ENCODE data around the gene DNAJC24.

Gene DNAJC24

DNA sequence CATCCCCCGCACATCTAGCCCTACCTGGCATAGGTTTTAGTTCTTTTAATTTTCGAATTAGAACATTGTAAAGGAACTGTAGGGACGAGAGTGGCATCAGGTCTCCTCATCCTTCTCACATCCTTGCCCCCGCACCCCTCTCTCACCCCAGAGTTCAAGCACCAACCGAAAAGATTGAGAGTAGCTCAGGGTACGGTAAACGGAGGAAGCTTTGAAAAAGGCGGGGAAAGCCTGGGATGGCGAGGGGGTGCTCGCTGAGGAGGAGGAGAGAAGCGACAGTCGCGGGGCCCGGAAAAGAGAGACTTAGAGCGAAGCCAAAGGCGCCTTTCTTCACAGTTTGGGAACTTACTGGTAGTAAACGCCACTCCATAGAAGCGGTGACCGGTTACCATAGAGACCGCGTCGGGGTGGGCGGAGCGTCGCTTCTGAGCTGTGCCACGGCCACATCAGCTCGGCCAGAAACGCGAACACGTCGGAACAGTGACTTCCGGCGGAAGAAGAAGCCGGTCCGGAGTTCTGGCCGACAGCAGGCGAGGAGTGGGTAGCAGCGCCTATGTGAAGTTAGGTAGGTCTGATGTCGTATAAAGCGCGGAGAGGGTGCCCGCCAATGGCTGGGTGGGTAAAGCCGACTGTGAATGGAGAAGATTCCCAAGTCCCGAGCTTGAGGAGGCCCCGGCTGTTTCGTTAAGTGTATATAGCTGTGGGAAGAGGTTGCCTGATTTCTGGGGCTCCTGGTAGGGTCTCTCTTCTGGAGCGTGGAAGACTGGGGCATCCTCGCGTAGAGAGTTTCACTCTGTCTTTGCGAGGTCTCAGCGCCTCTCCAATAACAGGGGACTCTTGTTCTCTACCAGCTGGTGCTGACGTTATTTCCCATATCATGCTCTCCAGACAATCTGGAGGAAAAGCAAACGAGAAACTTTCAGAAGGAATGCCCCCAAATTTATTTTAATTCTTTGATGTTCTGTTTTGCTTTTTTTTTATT, at the start of gene DNAJC24, which contains the start of gene DCDC1 (continued):
- TF ChIP-seq, protein P1, sequence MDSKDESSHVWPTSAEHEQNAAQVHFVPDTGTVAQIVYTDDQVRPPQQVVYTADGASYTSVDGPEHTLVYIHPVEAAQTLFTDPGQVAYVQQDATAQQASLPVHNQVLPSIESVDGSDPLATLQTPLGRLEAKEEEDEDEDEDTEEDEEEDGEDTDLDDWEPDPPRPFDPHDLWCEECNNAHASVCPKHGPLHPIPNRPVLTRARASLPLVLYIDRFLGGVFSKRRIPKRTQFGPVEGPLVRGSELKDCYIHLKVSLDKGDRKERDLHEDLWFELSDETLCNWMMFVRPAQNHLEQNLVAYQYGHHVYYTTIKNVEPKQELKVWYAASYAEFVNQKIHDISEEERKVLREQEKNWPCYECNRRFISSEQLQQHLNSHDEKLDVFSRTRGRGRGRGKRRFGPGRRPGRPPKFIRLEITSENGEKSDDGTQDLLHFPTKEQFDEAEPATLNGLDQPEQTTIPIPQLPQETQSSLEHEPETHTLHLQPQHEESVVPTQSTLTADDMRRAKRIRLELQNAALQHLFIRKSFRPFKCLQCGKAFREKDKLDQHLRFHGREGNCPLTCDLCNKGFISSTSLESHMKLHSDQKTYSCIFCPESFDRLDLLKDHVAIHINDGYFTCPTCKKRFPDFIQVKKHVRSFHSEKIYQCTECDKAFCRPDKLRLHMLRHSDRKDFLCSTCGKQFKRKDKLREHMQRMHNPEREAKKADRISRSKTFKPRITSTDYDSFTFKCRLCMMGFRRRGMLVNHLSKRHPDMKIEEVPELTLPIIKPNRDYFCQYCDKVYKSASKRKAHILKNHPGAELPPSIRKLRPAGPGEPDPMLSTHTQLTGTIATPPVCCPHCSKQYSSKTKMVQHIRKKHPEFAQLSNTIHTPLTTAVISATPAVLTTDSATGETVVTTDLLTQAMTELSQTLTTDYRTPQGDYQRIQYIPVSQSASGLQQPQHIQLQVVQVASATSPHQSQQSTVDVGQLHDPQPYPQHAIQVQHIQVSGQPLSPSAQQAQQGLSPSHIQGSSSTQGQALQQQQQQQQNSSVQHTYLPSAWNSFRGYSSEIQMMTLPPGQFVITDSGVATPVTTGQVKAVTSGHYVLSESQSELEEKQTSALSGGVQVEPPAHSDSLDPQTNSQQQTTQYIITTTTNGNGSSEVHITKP (tag by site-specific recombination; IDR thresholded peaks at IDR 0.05): peak; percentile 64
- TF ChIP-seq ZNF2 (tag by site-specific recombination; IDR thresholded peaks at IDR 0.05): peak; percentile 62; the same call in 1 of the 2 replicates
- no peak for TF ChIP-seq ZNF404 (tag by site-specific recombination; IDR thresholded peaks at IDR 0.05)
- TF ChIP-seq ZNF433 (tag by site-specific recombination; IDR thresholded peaks at IDR 0.05; ENCODE audit: low read depth): no peak
- peak; percentile 52 for TF ChIP-seq SP3 (tag by site-specific recombination; IDR thresholded peaks at IDR 0.05)
- no peak for TF ChIP-seq ZNF830 (tag by site-specific recombination; IDR thresholded peaks at IDR 0.05; ENCODE audit: low read depth)
- TF ChIP-seq, protein P2, sequence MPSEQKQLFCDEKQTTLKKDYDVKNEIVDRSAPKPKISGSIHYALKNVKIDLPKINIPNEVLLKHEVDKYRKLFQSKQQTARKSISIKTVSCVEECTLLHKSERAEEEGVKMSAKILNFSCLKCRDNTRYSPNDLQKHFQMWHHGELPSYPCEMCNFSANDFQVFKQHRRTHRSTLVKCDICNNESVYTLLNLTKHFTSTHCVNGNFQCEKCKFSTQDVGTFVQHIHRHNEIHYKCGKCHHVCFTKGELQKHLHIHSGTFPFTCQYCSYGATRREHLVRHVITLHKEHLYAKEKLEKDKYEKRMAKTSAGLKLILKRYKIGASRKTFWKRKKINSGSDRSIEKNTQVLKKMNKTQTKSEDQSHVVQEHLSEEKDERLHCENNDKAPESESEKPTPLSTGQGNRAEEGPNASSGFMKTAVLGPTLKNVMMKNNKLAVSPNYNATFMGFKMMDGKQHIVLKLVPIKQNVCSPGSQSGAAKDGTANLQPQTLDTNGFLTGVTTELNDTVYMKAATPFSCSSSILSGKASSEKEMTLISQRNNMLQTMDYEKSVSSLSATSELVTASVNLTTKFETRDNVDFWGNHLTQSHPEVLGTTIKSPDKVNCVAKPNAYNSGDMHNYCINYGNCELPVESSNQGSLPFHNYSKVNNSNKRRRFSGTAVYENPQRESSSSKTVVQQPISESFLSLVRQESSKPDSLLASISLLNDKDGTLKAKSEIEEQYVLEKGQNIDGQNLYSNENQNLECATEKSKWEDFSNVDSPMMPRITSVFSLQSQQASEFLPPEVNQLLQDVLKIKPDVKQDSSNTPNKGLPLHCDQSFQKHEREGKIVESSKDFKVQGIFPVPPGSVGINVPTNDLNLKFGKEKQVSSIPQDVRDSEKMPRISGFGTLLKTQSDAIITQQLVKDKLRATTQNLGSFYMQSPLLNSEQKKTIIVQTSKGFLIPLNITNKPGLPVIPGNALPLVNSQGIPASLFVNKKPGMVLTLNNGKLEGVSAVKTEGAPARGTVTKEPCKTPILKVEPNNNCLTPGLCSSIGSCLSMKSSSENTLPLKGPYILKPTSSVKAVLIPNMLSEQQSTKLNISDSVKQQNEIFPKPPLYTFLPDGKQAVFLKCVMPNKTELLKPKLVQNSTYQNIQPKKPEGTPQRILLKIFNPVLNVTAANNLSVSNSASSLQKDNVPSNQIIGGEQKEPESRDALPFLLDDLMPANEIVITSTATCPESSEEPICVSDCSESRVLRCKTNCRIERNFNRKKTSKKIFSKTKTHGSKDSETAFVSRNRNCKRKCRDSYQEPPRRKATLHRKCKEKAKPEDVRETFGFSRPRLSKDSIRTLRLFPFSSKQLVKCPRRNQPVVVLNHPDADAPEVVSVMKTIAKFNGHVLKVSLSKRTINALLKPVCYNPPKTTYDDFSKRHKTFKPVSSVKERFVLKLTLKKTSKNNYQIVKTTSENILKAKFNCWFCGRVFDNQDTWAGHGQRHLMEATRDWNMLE (tag by site-specific recombination; conservative IDR thresholded peaks at IDR 0.05; ENCODE audit: low read depth): peak; percentile 61; the same call in 1 of the 2 replicates
- 0 out of 2 replicates have a peak, but pooled peaks have one; percentile 21 for TF ChIP-seq ZNF664 (tag by site-specific recombination; IDR thresholded peaks at IDR 0.05)
- TF ChIP-seq, protein P3, sequence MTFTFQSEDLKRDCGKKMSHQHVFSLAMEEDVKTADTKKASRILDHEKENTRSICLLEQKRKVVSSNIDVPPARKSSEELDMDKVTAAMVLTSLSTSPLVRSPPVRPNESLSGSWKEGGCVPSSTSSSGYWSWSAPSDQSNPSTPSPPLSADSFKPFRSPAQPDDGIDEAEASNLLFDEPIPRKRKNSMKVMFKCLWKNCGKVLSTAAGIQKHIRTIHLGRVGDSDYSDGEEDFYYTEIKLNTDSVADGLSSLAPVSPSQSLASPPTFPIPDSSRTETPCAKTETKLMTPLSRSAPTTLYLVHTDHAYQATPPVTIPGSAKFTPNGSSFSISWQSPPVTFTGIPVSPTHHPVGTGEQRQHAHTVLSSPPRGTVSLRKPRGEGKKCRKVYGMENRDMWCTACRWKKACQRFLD (tag by site-specific recombination; IDR thresholded peaks at IDR 0.05): no peak
- peak; percentile 58 for TF ChIP-seq SP2 (tag by site-specific recombination; IDR thresholded peaks at IDR 0.05)
- TF ChIP-seq ZNF768 (tag by site-specific recombination; IDR thresholded peaks at IDR 0.05): no peak
- no peak for TF ChIP-seq HOXC10 (CRISPR knock-in tag; IDR thresholded peaks at IDR 0.05)
- TF ChIP-seq ZNF660 (tag by site-specific recombination; IDR thresholded peaks at IDR 0.05): peak; percentile 94
- no peak for TF ChIP-seq ZNF426 (tag by site-specific recombination; IDR thresholded peaks at IDR 0.05)
- TF ChIP-seq ZFP69B (tag by site-specific recombination; IDR thresholded peaks at IDR 0.05): peak; percentile 51; the same call in 1 of the 2 replicates
- no peak for TF ChIP-seq ZNF670 (tag by site-specific recombination; IDR thresholded peaks at IDR 0.05; ENCODE audit: low read depth)
- no peak for TF ChIP-seq HOXD13 (CRISPR knock-in tag; IDR thresholded peaks at IDR 0.05; ENCODE audit: borderline replicate concordance)
- TF ChIP-seq KLF16 (tag by site-specific recombination; IDR thresholded peaks at IDR 0.05): peak; percentile 41; the same call in 1 of the 2 replicates
- TF ChIP-seq ZNF777 (tag by site-specific recombination; IDR thresholded peaks at IDR 0.05; ENCODE audit: borderline replicate concordance): 0 out of 2 replicates have a peak, but pooled peaks have one; percentile 36
- peak; percentile 61 for TF ChIP-seq ZNF335 (tag by site-specific recombination; conservative IDR thresholded peaks at IDR 0.05)
- TF ChIP-seq, protein P4, sequence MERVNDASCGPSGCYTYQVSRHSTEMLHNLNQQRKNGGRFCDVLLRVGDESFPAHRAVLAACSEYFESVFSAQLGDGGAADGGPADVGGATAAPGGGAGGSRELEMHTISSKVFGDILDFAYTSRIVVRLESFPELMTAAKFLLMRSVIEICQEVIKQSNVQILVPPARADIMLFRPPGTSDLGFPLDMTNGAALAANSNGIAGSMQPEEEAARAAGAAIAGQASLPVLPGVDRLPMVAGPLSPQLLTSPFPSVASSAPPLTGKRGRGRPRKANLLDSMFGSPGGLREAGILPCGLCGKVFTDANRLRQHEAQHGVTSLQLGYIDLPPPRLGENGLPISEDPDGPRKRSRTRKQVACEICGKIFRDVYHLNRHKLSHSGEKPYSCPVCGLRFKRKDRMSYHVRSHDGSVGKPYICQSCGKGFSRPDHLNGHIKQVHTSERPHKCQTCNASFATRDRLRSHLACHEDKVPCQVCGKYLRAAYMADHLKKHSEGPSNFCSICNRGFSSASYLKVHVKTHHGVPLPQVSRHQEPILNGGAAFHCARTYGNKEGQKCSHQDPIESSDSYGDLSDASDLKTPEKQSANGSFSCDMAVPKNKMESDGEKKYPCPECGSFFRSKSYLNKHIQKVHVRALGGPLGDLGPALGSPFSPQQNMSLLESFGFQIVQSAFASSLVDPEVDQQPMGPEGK (tag by site-specific recombination; IDR thresholded peaks at IDR 0.05): no peak
- TF ChIP-seq RBAK (tag by site-specific recombination; IDR thresholded peaks at IDR 0.05): no peak
